Keratinocyte (primary cell): ENCODE measurements around the gene ZSCAN5A.

Experiments used
- CTCF ChIP-seq, 3 experiments: IDR thresholded peaks in 1 of 3; conservative IDR thresholded peaks in 1 of 3; optimal IDR thresholded peaks in 1 of 3; 2 replicates in 2 of 3; 3 replicates in 1 of 3; pipeline versions ENCODE3 to v1.5.1; 2011; ENCODE audit warnings: low read length in 3 of 3, mild to moderate bottlenecking in 3 of 3, moderate library complexity in 2 of 3, control low read depth in 1 of 3, inconsistent platforms in 1 of 3; ENCODE audit not compliant: insufficient read depth in 2 of 3; ENCODE audit errors: extremely low read depth in 1 of 3
- EZH2 ChIP-seq: IDR thresholded peaks from one replicate; pipeline ENCODE4 v1.6.1; 2012; ENCODE audit warnings: inconsistent platforms, mild to moderate bottlenecking, low read length, moderate library complexity

- no peak for TF ChIP-seq CTCF (optimal IDR thresholded peaks at IDR 0.05 in 1 of 3, IDR thresholded peaks at IDR 0.05 in 1 of 3, conservative IDR thresholded peaks at IDR 0.05 in 1 of 3; ENCODE audit: extremely low read depth in 1 of 3, insufficient read depth in 2 of 3, low read length in 3 of 3)
- TF ChIP-seq EZH2, result no peak
These were observed 136.9 kb downstream of the ZSCAN5A start for GRCh38 chr19:56177564-56178243.
